Measurements from ENCODE around the gene TTLL11. TPM values are rescaled to one million over a fixed set of nuclear protein-coding genes. Genes with fewer than 3 reads are reported as not detected.

The TTLL11 gene
- total RNA-seq, 1 donor from 2014 or later: 0.75 TPM

GRCh38 chr9:122040561-122041242 lies 52.4 kb downstream of the TTLL11 start:
- no peak for DNase-seq (ENCODE audit: low spot score)
- no peaks in the 10 kb centered on the region for H3K4me1 Mint-ChIP-seq
- Histone ChIP-seq H3K4me2 (no peak overlapping the region), H3K9ac (no peak overlapping the region), H3F3A (ENCODE audit: low read depth) (no peaks in the 10 kb centered on the region), H3K9me3 (ENCODE audit: low read depth) (no peaks in the 10 kb centered on the region), H3K4me1 (no peaks in the 10 kb centered on the region), H3K79me2 (ENCODE audit: low read depth) (no peaks in the 10 kb centered on the region), H3K27ac (no peak overlapping the region), H3K4me3 (no peak overlapping the region), H3K27me3 (no peaks in the 10 kb centered on the region), H4K20me1 (ENCODE audit: low read depth) (no peaks in the 10 kb centered on the region), H3K36me3 (no peaks in the 10 kb centered on the region), H2AFZ (replicated peaks) (no peak overlapping the region)
- no peak overlapping the region for H3K4me3 Mint-ChIP-seq
- no peaks in the 10 kb centered on the region for H3K27me3 Mint-ChIP-seq (ENCODE audit: insufficient read depth, low read depth)
- TF ChIP-seq CTCF (IDR thresholded peaks at IDR 0.05): no peak
- no peak for TF ChIP-seq EZH2phosphoT487 (IDR thresholded peaks at IDR 0.05)
- no peak for TF ChIP-seq EZH2 (IDR thresholded peaks at IDR 0.05)
- H3K9me3 Mint-ChIP-seq: no peaks in the 10 kb centered on the region
- H3K36me3 Mint-ChIP-seq: peaks cover 1% of the 10 kb centered on the region
- no peak overlapping the region for H3K27ac Mint-ChIP-seq

- H3K9me3 Mint-ChIP-seq: no peaks in the 10 kb centered on the region
- no peaks in the 10 kb centered on the region for H3K4me1 Mint-ChIP-seq
- no peaks in the 10 kb centered on the region for H3K9me3 ChIP-seq (ENCODE audit: low read depth)
These were observed 53.9 kb downstream of the TTLL11 start for GRCh38 chr9:122039234-122039633.

GRCh38 chr9:122036988-122037387 lies 56.1 kb downstream of the TTLL11 start:
- Histone ChIP-seq H4K20me1 (ENCODE audit: low read depth) (no peaks in the 10 kb centered on the region), H3K4me3 (no peak overlapping the region), H2AFZ (replicated peaks) (no peak overlapping the region), H3K79me2 (ENCODE audit: low read depth) (no peaks in the 10 kb centered on the region), H3K27me3 (no peaks in the 10 kb centered on the region), H3K9me3 (ENCODE audit: low read depth) (no peaks in the 10 kb centered on the region), H3K4me1 (no peaks in the 10 kb centered on the region), H3K4me2 (no peak overlapping the region), H3K9ac (no peak overlapping the region), H3F3A (ENCODE audit: low read depth) (no peaks in the 10 kb centered on the region), H3K27ac (no peak overlapping the region), H3K36me3 (no peaks in the 10 kb centered on the region)
- Mint-ChIP-seq H3K4me1 (peaks cover 2% of the 10 kb centered on the region), H3K36me3 (no peaks in the 10 kb centered on the region), H3K4me3 (no peak overlapping the region), H3K27ac (no peak overlapping the region), H3K27me3 (ENCODE audit: insufficient read depth, low read depth) (peaks cover 3% of the 10 kb centered on the region), H3K9me3 (no peaks in the 10 kb centered on the region)
- TF ChIP-seq EZH2 (IDR thresholded peaks at IDR 0.05): no peak
- TF ChIP-seq CTCF (IDR thresholded peaks at IDR 0.05): no peak
- no peak for TF ChIP-seq EZH2phosphoT487 (IDR thresholded peaks at IDR 0.05)
- no peak for DNase-seq (ENCODE audit: low spot score)

More at GRCh38 chr9:122039234-122039633, 53.9 kb downstream of the TTLL11 start:
- no peak for DNase-seq (ENCODE audit: low spot score)
- Histone ChIP-seq H3K36me3 (no peaks in the 10 kb centered on the region), H3K4me2 (no peak overlapping the region), H3K27ac (no peak overlapping the region), H3F3A (ENCODE audit: low read depth) (no peaks in the 10 kb centered on the region), H3K27me3 (no peaks in the 10 kb centered on the region), H2AFZ (replicated peaks) (no peak overlapping the region), H3K79me2 (ENCODE audit: low read depth) (no peaks in the 10 kb centered on the region), H3K9ac (no peak overlapping the region), H3K4me3 (no peak overlapping the region), H3K4me1 (no peaks in the 10 kb centered on the region), H4K20me1 (ENCODE audit: low read depth) (no peaks in the 10 kb centered on the region)
- H3K27ac Mint-ChIP-seq: no peak overlapping the region
- H3K36me3 Mint-ChIP-seq: no peaks in the 10 kb centered on the region
- TF ChIP-seq CTCF (IDR thresholded peaks at IDR 0.05) (no peak), EZH2 (IDR thresholded peaks at IDR 0.05) (no peak), EZH2phosphoT487 (IDR thresholded peaks at IDR 0.05) (no peak)
- no peak overlapping the region for H3K4me3 Mint-ChIP-seq
- H3K27me3 Mint-ChIP-seq (ENCODE audit: insufficient read depth, low read depth): peaks cover 3% of the 10 kb centered on the region

All from neural progenitor cell (in vitro differentiated cells).